Panc1 (cell line): ENCODE data around the gene PCGF1. TPM values are rescaled to one million over a fixed set of nuclear protein-coding genes. Genes with fewer than 3 reads are reported as not detected.

Experiments used
- ATAC-seq: fragments of 200-7000 bp; cut with Tn5 transposase; 2 replicates; pipeline ENCODE4 v1.9.1; 2020; ENCODE audit warnings: mild to moderate bottlenecking, moderate library complexity
- BruUV-seq: library from RNA; stranded (reverse); fragments of 400-500 nt; replicated peaks from 2 replicates; lab custom pipeline; 2021; lab: Mats Ljungman, UMichigan
- CTCF ChIA-PET: fragments of 300-600 bp; sonication (Branson Sonifier 250); formaldehyde crosslinking; loops from one replicate; lab custom pipeline; 2022; ENCODE audit warnings: antibody characterized with exemption; lab: Charles Lee
- POLR2A ChIA-PET: fragments of 300-600 bp; sonication (Branson Sonifier 250); formaldehyde crosslinking; loops from one replicate; lab custom pipeline; 2022; ENCODE audit warnings: antibody characterized with exemption; lab: Charles Lee
- DNase-seq: peaks from one replicate; pipeline ENCODE4 v3.0.0-alpha.2; 2010; ENCODE audit warnings: low read depth, low spot score
- H3K27ac ChIP-seq: 2 replicates; pipeline ENCODE4 v1.5.1; 2011; ENCODE audit warnings: mild to moderate bottlenecking, low read length, inconsistent platforms
- H3K27me3 ChIP-seq: fragments of 200-500 bp; sonication (Bioruptor generic); 2 replicates; pipeline ENCODE4 v1.6.0; 2014; ENCODE audit warnings: low read length, inconsistent platforms; ENCODE audit not compliant: control insufficient read depth, insufficient read depth
- H3K36me3 ChIP-seq: fragments of 200-500 bp; sonication (Bioruptor generic); 2 replicates; pipeline ENCODE4 v1.5.1; 2014; ENCODE audit warnings: inconsistent platforms, mild to moderate bottlenecking, low read length, moderate library complexity; ENCODE audit not compliant: control insufficient read depth, insufficient read depth
- H3K4me1 ChIP-seq: 2 replicates; pipeline ENCODE4 v1.5.1; 2011; ENCODE audit warnings: inconsistent platforms, mild to moderate bottlenecking, low read length, moderate library complexity; ENCODE audit not compliant: control insufficient read depth, insufficient read depth
- H3K4me3 ChIP-seq, 2 experiments: 2 replicates each; pipeline ENCODE4 v1.5.1; 2011 to 2012; ENCODE audit warnings: low read depth in 2 of 2, low read length in 2 of 2, mild to moderate bottlenecking in 2 of 2, inconsistent platforms in 1 of 2, moderate library complexity in 1 of 2
- H3K9me3 ChIP-seq: fragments of 200-500 bp; sonication (Bioruptor generic); 2 replicates; pipeline ENCODE4 v1.5.1; 2014; ENCODE audit warnings: low read depth, mild to moderate bottlenecking, inconsistent platforms, low read length, moderate library complexity; ENCODE audit not compliant: control insufficient read depth, insufficient read depth
- POLR2AphosphoS5 ChIP-seq: IDR thresholded peaks from 2 replicates; pipeline ENCODE4 v1.6.1; 2012; ENCODE audit warnings: mild to moderate bottlenecking, low read depth, low read length, moderate library complexity
- SIN3A ChIP-seq: IDR thresholded peaks from 2 replicates; pipeline ENCODE4 v1.6.1; 2012; ENCODE audit warnings: low read depth, mild to moderate bottlenecking, low read length, moderate library complexity, borderline replicate concordance; ENCODE audit not compliant: insufficient read depth
- TCF7L2 ChIP-seq: IDR thresholded peaks from 2 replicates; pipeline ENCODE4 v1.6.1; 2011; ENCODE audit warnings: mild to moderate bottlenecking, low read depth, low read length, inconsistent platforms
- in situ Hi-C: cut with HindIII; loops from 2 replicates; pipeline ENCODE4 v1.10.0; 2016; ENCODE audit warnings: low sequenced_read_pairs, low pct_unique_long_range_greater_than_20kb
- intact Hi-C: fragments of 100-400 bp; cut with micrococcal nuclease; formaldehyde crosslinking; loops from one replicate; pipeline ENCODE4 v1.10.0; 2022; ENCODE audit not compliant: unreplicated experiment
- total RNA-seq: library from RNA; stranded (reverse); gene quantifications from one replicate; pipeline ENCODE4 v1.2.1, GENCODE V29; 2021; ENCODE audit not compliant: unreplicated experiment
- TF ChIP-seq, protein P1 (sequence below), 2 experiments: IDR thresholded peaks; 2 replicates each; pipeline ENCODE4 v1.6.1; 2011 to 2012; ENCODE audit warnings: low read depth in 2 of 2, control low read depth in 1 of 2, low read length in 1 of 2, mild to moderate bottlenecking in 1 of 2, moderate library complexity in 1 of 2; ENCODE audit not compliant: insufficient read depth in 1 of 2
- TF ChIP-seq, protein P2 (sequence below): fragments of 450-650 bp; IDR thresholded peaks from 2 replicates; pipeline ENCODE4 v1.5.1; 2017; ENCODE audit warnings: mild to moderate bottlenecking

PCGF1 gene
- total RNA-seq, 1 experiment from 2014 or later, result 36.8 TPM

DNA sequence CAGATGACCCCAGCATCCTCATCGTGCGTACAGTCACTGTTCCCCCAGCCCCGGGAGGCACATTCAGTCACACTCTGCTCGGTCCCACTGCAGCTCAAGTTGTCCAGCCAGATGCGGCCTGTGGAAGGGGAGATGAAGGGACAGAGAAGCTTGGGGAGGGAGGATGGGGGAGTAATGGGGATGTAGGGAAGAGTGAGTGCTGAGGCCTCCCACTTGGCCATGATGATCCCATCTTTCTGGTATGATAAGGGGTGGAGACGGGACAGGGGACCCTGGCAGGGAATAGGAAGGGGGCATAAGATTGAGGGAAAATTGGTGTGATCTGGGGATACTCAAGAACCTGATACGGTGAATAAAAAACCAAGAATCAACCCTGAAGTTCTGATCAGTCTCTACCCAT lies 42.7 kb upstream of the PCGF1 start:
- TF ChIP-seq, protein P1, sequence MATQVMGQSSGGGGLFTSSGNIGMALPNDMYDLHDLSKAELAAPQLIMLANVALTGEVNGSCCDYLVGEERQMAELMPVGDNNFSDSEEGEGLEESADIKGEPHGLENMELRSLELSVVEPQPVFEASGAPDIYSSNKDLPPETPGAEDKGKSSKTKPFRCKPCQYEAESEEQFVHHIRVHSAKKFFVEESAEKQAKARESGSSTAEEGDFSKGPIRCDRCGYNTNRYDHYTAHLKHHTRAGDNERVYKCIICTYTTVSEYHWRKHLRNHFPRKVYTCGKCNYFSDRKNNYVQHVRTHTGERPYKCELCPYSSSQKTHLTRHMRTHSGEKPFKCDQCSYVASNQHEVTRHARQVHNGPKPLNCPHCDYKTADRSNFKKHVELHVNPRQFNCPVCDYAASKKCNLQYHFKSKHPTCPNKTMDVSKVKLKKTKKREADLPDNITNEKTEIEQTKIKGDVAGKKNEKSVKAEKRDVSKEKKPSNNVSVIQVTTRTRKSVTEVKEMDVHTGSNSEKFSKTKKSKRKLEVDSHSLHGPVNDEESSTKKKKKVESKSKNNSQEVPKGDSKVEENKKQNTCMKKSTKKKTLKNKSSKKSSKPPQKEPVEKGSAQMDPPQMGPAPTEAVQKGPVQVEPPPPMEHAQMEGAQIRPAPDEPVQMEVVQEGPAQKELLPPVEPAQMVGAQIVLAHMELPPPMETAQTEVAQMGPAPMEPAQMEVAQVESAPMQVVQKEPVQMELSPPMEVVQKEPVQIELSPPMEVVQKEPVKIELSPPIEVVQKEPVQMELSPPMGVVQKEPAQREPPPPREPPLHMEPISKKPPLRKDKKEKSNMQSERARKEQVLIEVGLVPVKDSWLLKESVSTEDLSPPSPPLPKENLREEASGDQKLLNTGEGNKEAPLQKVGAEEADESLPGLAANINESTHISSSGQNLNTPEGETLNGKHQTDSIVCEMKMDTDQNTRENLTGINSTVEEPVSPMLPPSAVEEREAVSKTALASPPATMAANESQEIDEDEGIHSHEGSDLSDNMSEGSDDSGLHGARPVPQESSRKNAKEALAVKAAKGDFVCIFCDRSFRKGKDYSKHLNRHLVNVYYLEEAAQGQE (IDR thresholded peaks at IDR 0.05; ENCODE audit: insufficient read depth in 1 of 2, low read depth in 2 of 2, low read length in 1 of 2), result no peak
- TF ChIP-seq POLR2AphosphoS5 (no peak), TCF7L2 (no peak), SIN3A (no peak)
- TF ChIP-seq, protein P2, sequence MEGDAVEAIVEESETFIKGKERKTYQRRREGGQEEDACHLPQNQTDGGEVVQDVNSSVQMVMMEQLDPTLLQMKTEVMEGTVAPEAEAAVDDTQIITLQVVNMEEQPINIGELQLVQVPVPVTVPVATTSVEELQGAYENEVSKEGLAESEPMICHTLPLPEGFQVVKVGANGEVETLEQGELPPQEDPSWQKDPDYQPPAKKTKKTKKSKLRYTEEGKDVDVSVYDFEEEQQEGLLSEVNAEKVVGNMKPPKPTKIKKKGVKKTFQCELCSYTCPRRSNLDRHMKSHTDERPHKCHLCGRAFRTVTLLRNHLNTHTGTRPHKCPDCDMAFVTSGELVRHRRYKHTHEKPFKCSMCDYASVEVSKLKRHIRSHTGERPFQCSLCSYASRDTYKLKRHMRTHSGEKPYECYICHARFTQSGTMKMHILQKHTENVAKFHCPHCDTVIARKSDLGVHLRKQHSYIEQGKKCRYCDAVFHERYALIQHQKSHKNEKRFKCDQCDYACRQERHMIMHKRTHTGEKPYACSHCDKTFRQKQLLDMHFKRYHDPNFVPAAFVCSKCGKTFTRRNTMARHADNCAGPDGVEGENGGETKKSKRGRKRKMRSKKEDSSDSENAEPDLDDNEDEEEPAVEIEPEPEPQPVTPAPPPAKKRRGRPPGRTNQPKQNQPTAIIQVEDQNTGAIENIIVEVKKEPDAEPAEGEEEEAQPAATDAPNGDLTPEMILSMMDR, result no peak
- no peak overlapping the region for H3K27ac ChIP-seq

DNA sequence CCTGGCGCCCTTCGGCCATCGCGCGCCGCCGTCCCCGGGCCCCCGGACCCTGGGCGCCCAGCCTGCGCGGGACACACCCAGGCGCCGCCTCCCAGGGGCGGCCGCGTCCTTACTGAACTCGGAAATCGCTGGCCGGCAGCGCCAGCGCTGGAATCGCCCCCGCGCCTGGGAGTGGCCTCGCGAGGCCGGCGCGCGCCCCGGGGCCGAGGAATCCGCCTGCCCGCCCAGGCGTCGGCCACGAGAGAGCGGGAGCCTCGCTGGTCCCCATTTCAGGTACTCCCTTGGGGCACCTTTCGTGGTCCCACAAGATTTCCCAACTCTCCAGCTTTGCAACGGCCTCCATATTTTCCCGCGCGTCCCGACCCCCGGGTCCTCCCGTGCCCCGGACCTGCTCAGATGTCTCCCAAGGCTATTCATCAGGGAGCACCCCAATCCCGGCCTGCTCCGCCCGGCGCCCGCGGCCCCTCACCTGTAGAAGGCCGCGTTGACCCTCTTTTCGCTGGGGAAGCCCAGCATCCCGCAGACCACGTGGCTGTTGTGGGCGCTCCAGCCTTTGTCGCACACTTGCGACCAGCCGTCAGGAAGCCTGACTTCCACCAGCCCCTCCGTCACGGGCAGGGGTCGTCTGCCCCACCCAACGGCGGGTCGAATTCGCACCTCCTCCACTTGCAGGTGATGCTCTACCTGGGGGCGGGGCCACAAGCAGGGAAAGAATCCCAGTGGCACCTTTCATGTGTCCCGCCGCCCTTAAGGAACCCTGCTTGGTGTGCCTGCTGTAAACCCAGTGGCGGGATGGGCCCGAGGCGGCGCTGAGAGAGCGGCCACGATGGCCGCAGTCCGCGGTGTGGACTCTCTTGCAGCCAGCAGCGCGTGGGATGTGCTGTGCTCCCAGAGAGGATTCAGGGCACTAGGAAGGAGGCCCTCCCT lies 41.7 kb upstream of the PCGF1 start:
- Histone ChIP-seq H3K4me3 (peak overlapping the region; percentile 70 to 80), H3K36me3 (no peaks in the 10 kb centered on the region), H3K27ac (peak overlapping the region; percentile 80), H3K27me3 (no peaks in the 10 kb centered on the region; the same call in 1 of the 2 replicates), H3K4me1 (peaks cover 23% of the 10 kb centered on the region), H3K9me3 (no peaks in the 10 kb centered on the region)
- DNase-seq (no peak), ATAC-seq (peak; percentile 91)
- ChIA-PET POLR2A (no interaction called here), CTCF (no interaction called here)
- no TSS peak for BruUV-seq
- peak; percentile 70 for TF ChIP-seq POLR2AphosphoS5
- TF ChIP-seq, protein P1 (IDR thresholded peaks at IDR 0.05; ENCODE audit: insufficient read depth in 1 of 2, low read depth in 2 of 2, low read length in 1 of 2), result no peak
- TF ChIP-seq TCF7L2, result peak; percentile 57; the same call in 1 of the 2 replicates
- 0 out of 2 replicates have a peak, but pooled peaks have one; percentile 32 for TF ChIP-seq SIN3A
- TF ChIP-seq, protein P2, result no peak
- in situ Hi-C loops (no loop called here), intact Hi-C loops (no loop called here)

More for the DNA sequence above, 42.7 kb upstream of the PCGF1 start:
- CTCF ChIA-PET, result no interaction called here
- Histone ChIP-seq H3K36me3 (no peaks in the 10 kb centered on the region), H3K4me3 (peak overlapping the region in 1 of 2 experiments; percentile 80; a peak in 1 of 4 replicates), H3K27me3 (no peaks in the 10 kb centered on the region; the same call in 1 of the 2 replicates), H3K4me1 (peaks cover 23% of the 10 kb centered on the region), H3K9me3 (no peaks in the 10 kb centered on the region)
- in situ Hi-C loops, result no loop called here
- intact Hi-C loops, result no loop called here
- TSS peak; percentile 80 for BruUV-seq
- no peak for DNase-seq
- POLR2A ChIA-PET, result interaction anchor here (0.8 kb wide), 1 partner anchor 46 kb away, joined by 3 read pairs; no protein-coding TSS in a partner anchor
- no peak for ATAC-seq
